H4 (cell line): ENCODE measurements around the gene NHLH1. TPM values are rescaled to one million over a fixed set of nuclear protein-coding genes. Genes with fewer than 3 reads are reported as not detected.

ENCODE experiments used
- DNase-seq: peaks from one replicate; pipeline ENCODE4 v3.0.0-alpha.2; 2015; ENCODE audit warnings: low spot score
- total RNA-seq: library from RNA; depleted of rRNA; stranded (reverse); fragments of >200 nt; shearing (Covaris generic); gene quantifications from 2 replicates; pipeline ENCODE4 v1.2.3, GENCODE V29; 2014; rRNA removed

Gene NHLH1
- 0.04 TPM in 1 of 2 replicates, not detected in the other for total RNA-seq

GRCh38 chr1:160366731-160367515, at the start of gene NHLH1:
TSS of gene NHLH1 (plus strand) at chr1:160367071. CDS start at chr1:160370732, 3,661 bp downstream.
- DNase-seq: no peak

GRCh38 chr1:160322831-160323230, 44.0 kb upstream of the NHLH1 start:
- no peak for DNase-seq

GRCh38 chr1:160325252-160325651, 41.6 kb upstream of the NHLH1 start:
- DNase-seq: no peak

GRCh38 chr1:160326418-160326817, 40.5 kb upstream of the NHLH1 start:
- no peak for DNase-seq

GRCh38 chr1:160328184-160328583, 38.7 kb upstream of the NHLH1 start:
- DNase-seq: no peak

GRCh38 chr1:160330119-160330518, 36.8 kb upstream of the NHLH1 start:
- no peak for DNase-seq

GRCh38 chr1:160332516-160332915, 34.4 kb upstream of the NHLH1 start:
- no peak for DNase-seq

- no peak for DNase-seq
These were observed 28.3 kb upstream of the NHLH1 start for GRCh38 chr1:160338580-160338979.

GRCh38 chr1:160340146-160340545, 26.7 kb upstream of the NHLH1 start:
- DNase-seq: no peak

- no peak for DNase-seq
These were observed 26.0 kb upstream of the NHLH1 start for GRCh38 chr1:160340866-160341265.

- DNase-seq: no peak
These were observed 24.3 kb upstream of the NHLH1 start for GRCh38 chr1:160342526-160342925.

- peak; percentile 88 for DNase-seq
These were observed 23.7 kb upstream of the NHLH1 start, which contains the start of the genes COPA and NCSTN for GRCh38 chr1:160342953-160343869. TSS of gene COPA (minus strand) at chr1:160343250. CDS start at chr1:160343170, 80 bp downstream. TSS of gene NCSTN (plus strand) at chr1:160343383. CDS start at chr1:160343397, 14 bp downstream.

- DNase-seq: no peak
These were observed 22.6 kb upstream of the NHLH1 start for GRCh38 chr1:160344241-160344640.

- DNase-seq: no peak
These were observed 21.9 kb upstream of the NHLH1 start for GRCh38 chr1:160344936-160345335.

GRCh38 chr1:160346463-160346862, 20.4 kb upstream of the NHLH1 start:
- no peak for DNase-seq

GRCh38 chr1:160346958-160347357, 19.9 kb upstream of the NHLH1 start:
- no peak for DNase-seq

- DNase-seq: no peak
These were observed 15.2 kb upstream of the NHLH1 start for GRCh38 chr1:160351629-160352028.

GRCh38 chr1:160352555-160352954, 14.3 kb upstream of the NHLH1 start:
- no peak for DNase-seq

- DNase-seq: no peak
These were observed 13.6 kb upstream of the NHLH1 start for GRCh38 chr1:160353223-160353622.

GRCh38 chr1:160354388-160354985, 12.4 kb upstream of the NHLH1 start:
- DNase-seq: no peak

- no peak for DNase-seq
These were observed 9.4 kb upstream of the NHLH1 start for GRCh38 chr1:160357286-160358002.
